HL-60 (cell line): Measurements from ENCODE around the gene AP1S3.
"Not testable (repeated sequence)": the region's sequence is repeated elsewhere in the genome, so short reads cannot be mapped to it uniquely, and the experiment has no call there.

Experiments
- DNase-seq, 2 experiments: peaks; one replicate each; pipeline ENCODE4 v3.0.0-alpha.2; 2010 to 2020; ENCODE audit warnings: low read depth in 1 of 2, low spot score in 1 of 2
- H3K27ac ChIP-seq: fragments of 250-450 bp; sonication (Bioruptor Pico); replicated peaks from 2 replicates; pipeline ENCODE4 v1.5.1; 2020; ENCODE audit warnings: mild to moderate bottlenecking, moderate library complexity
- H3K27me3 ChIP-seq: fragments of 250-450 bp; sonication (Bioruptor Pico); 2 replicates; pipeline ENCODE4 v1.5.1; 2021; ENCODE audit warnings: mild to moderate bottlenecking, moderate library complexity; ENCODE audit not compliant: insufficient read depth, poor library complexity, severe bottlenecking
- H3K4me3 ChIP-seq: replicated peaks from 2 replicates; pipeline ENCODE4 v1.5.1; 2011; ENCODE audit warnings: mild to moderate bottlenecking, control low read depth, low read length; ENCODE audit not compliant: insufficient read depth
- CTCF ChIP-seq: IDR thresholded peaks from one replicate; pipeline ENCODE4 v1.5.1; 2011; ENCODE audit warnings: low read length, control low read depth, inconsistent platforms; ENCODE audit not compliant: insufficient read depth
- GABPA ChIP-seq: IDR thresholded peaks from 2 replicates; pipeline ENCODE4 v1.6.1; 2012; ENCODE audit warnings: low read depth
- POLR2AphosphoS5 ChIP-seq: IDR thresholded peaks from 2 replicates; pipeline ENCODE4 v1.6.1; 2012; ENCODE audit warnings: low read depth
- REST ChIP-seq: IDR thresholded peaks from 2 replicates; pipeline ENCODE4 v1.6.1; 2012; ENCODE audit warnings: low read depth; ENCODE audit not compliant: insufficient replicate concordance
- SPI1 ChIP-seq: IDR thresholded peaks from 2 replicates; pipeline ENCODE4 v1.6.1; 2012; ENCODE audit warnings: low read depth, mild to moderate bottlenecking, borderline replicate concordance

The AP1S3 gene

DNA sequence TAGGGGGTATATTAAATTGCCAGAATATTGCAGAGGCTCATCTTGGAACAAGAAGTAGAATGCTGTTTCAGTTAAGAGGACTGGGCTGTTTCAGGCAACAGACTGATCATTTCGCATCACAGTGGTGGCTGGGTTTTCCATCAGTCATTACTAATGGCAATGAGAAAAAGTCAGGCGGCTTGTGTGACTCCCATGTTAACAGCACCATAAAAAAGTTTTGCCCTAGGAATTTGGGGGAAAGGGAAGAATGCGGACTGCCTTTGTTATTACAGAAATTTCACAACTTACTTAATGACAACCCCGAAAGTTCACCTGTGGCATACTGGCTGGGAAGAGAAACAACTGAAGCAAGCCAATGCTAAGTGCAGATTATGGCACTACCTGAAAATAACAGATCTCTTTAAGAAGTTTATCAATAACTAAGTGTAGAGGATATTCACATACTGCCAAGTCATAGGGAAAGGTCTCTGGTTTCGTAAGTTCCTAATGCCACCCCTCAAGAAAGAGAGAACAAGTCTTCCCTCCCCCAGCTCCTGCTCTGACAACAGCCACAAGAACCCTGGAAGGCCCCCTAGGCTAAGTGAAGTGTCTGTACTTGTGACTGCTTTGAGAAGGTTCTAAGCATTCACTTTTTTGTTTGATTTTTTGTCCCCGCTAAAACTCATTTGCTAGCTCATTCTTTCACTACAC, 40.5 kb upstream of the AP1S3 start:
- no peaks in the 10 kb centered on the region for H3K27me3 ChIP-seq
- TF ChIP-seq REST: no peak
- TF ChIP-seq GABPA: no peak
- TF ChIP-seq CTCF: no peak
- TF ChIP-seq SPI1: no peak
- TF ChIP-seq POLR2AphosphoS5: no peak
- peak in 1 of 2 experiments; percentile 53 for DNase-seq

DNA sequence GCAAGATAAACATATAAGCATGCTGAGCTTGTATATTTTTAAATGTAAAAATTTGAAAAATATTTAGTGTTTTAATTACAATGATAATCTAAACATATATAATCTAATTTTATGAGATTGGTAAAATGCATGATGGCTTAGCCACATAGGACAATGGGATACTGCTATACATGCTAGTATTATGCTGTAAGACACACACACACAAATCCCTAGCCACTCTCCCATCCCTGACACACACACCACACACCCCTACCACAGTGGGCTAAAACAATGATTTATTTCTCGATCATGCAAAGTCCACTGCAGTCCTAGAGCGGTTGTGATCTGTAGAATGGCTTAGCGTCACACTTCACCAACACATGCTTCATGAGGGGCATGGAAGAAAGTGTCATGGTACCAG, 36.3 kb upstream of the AP1S3 start:
- Histone ChIP-seq H3K27me3 (no peaks in the 10 kb centered on the region), H3K4me3 (no peak overlapping the region)
- TF ChIP-seq CTCF: no peak
- no peak for TF ChIP-seq POLR2AphosphoS5
- no peak for TF ChIP-seq SPI1
- no peak for TF ChIP-seq GABPA
- no peak for TF ChIP-seq REST

More for the DNA sequence above, 40.5 kb upstream of the AP1S3 start:
- H3K27ac ChIP-seq: peak overlapping the region; percentile 33
- H3K4me3 ChIP-seq: no peak overlapping the region

DNA sequence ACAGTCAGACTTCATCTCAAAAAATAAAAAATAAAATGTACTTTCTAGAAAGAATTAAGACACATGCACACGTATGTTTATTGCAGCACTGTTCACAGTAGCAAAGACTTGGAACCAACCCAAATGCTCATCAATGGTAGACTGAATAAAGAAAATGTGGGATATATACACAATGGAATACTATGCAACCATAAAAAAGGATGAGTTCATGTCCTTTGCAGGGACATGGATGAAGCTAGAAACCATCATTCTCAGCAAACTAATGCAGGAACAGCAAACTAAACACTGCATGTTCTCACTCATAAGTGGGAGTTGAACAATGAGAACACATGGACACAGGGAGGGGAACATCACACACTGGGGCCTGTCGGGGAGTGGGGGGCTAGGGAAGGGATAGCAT, 35.4 kb upstream of the AP1S3 start:
- H3K4me3 ChIP-seq, H3K27ac ChIP-seq, DNase-seq, H3K27me3 ChIP-seq: not testable (repeated sequence)

More for the DNA sequence above, 36.3 kb upstream of the AP1S3 start:
- no peak overlapping the region for H3K27ac ChIP-seq
- no peak for DNase-seq

GRCh38 chr2:223871661-223872060, 34.3 kb upstream of the AP1S3 start:
- not testable (repeated sequence) for H3K27me3 ChIP-seq, H3K4me3 ChIP-seq, DNase-seq
- H3K27ac ChIP-seq: peak overlapping the region; percentile 63
